B cell (primary cell): Measurements from ENCODE around the gene ACAP2. TPM values are rescaled to one million over a fixed set of nuclear protein-coding genes. Genes with fewer than 3 reads are reported as not detected.

Source experiments
- ATAC-seq: fragments of 200-7000 bp; cut with Tn5 transposase; one replicate; pipeline ENCODE4 v1.10.0; 2021; ENCODE audit warnings: low read depth, mild to moderate bottlenecking, moderate number of reproducible peaks, moderate library complexity
- CTCF ChIA-PET: fragments of 350-600 bp; sonication (Branson Sonifier 250); formaldehyde crosslinking; loops from one replicate; lab custom pipeline; 2021; ENCODE audit warnings: antibody characterized with exemption, inconsistent platforms; lab: Charles Lee
- POLR2A ChIA-PET: fragments of 350-600 bp; sonication (Branson Sonifier 250); formaldehyde crosslinking; loops from one replicate; lab custom pipeline; 2021; ENCODE audit warnings: antibody characterized with exemption; lab: Charles Lee
- DNase-seq: peaks from one replicate; pipeline ENCODE4 v3.0.0; 2013
- H2AFZ ChIP-seq: 2 replicates; pipeline ENCODE4 v1.6.1; 2012; ENCODE audit warnings: mild to moderate bottlenecking, low read depth, low read length; ENCODE audit not compliant: insufficient read depth, poor library complexity, severe bottlenecking
- H3K27ac ChIP-seq, 2 donors: 1 replicate in 1 of 2; 2 replicates in 1 of 2; pipeline ENCODE4 v1.5.1; 2012 to 2013; ENCODE audit warnings: low read length in 2 of 2, mild to moderate bottlenecking in 2 of 2, moderate library complexity in 1 of 2
- H3K27me3 ChIP-seq, 4 experiments: fragments of 200-600 bp in 1 of 4; sonication (generic) in 1 of 4; replicated peaks in 1 of 4; 1 replicate in 2 of 4; 2 replicates in 2 of 4; pipeline versions ENCODE4 v1.6.1 to v1.7.0; 2013 to 2016; ENCODE audit warnings: low read length in 3 of 4, mild to moderate bottlenecking in 2 of 4, mixed read lengths in 1 of 4, moderate library complexity in 1 of 4; ENCODE audit not compliant: insufficient read depth in 4 of 4, control insufficient read depth in 3 of 4; ENCODE audit errors: control extremely low read depth in 1 of 4
- H3K36me3 ChIP-seq, 2 experiments: replicated peaks in 1 of 2; 1 replicate in 1 of 2; 2 replicates in 1 of 2; pipeline versions ENCODE4 v1.6.1 to v1.7.1; 2013; ENCODE audit warnings: low read length in 1 of 2; ENCODE audit not compliant: insufficient read depth in 2 of 2, control insufficient read depth in 1 of 2; ENCODE audit errors: control extremely low read depth in 1 of 2, extremely low read depth in 1 of 2
- H3K4me1 ChIP-seq, 2 donors: fragments of 200-600 bp in 1 of 2; sonication (generic) in 1 of 2; 1 replicate in 1 of 2; 2 replicates in 1 of 2; pipeline versions ENCODE4 v1.5.1 to v1.6.1; 2013 to 2017; ENCODE audit warnings: low read length in 2 of 2; ENCODE audit not compliant: control insufficient read depth in 2 of 2, insufficient read depth in 2 of 2
- H3K4me2 ChIP-seq: replicated peaks from 2 replicates; pipeline ENCODE3; 2012; ENCODE audit warnings: mild to moderate bottlenecking, low read depth, low read length; ENCODE audit not compliant: poor library complexity, severe bottlenecking
- H3K4me3 ChIP-seq, 5 experiments: fragments of 200-600 bp in 1 of 5; sonication (generic) in 1 of 5; 1 replicate in 3 of 5; 2 replicates in 2 of 5; pipeline versions ENCODE4 v1.5.1 to v1.7.0; 2011 to 2016; ENCODE audit warnings: low read length in 4 of 5, mild to moderate bottlenecking in 4 of 5, low read depth in 2 of 5, control low read depth in 1 of 5, moderate library complexity in 1 of 5; ENCODE audit not compliant: insufficient read depth in 1 of 5; ENCODE audit errors: control extremely low read depth in 1 of 5, extremely low read depth in 1 of 5
- H3K79me2 ChIP-seq: fragments of 200-600 bp; sonication (generic); one replicate; pipeline ENCODE4 v1.6.0; 2016; ENCODE audit warnings: low read length; ENCODE audit not compliant: control insufficient read depth, insufficient read depth
- H3K9ac ChIP-seq: fragments of 200-600 bp; sonication (generic); 2 replicates; pipeline ENCODE4 v1.6.1; 2017; ENCODE audit warnings: mild to moderate bottlenecking, low read length, moderate library complexity
- H3K9me3 ChIP-seq, 3 donors: one replicate each; pipeline versions ENCODE4 v1.6.1 to v1.7.1; 2013; ENCODE audit warnings: low read length in 2 of 3; ENCODE audit not compliant: control insufficient read depth in 2 of 3, insufficient read depth in 1 of 3; ENCODE audit errors: control extremely low read depth in 1 of 3
- H4K20me1 ChIP-seq: 2 replicates; pipeline ENCODE4 v1.6.0; 2012; ENCODE audit warnings: mild to moderate bottlenecking, low read length; ENCODE audit not compliant: insufficient read depth, control insufficient read depth, poor library complexity, severe bottlenecking
- H3K27ac Mint-ChIP-seq: one replicate; pipeline ENCODE4 v1.8.0; 2021; ENCODE audit warnings: mixed read lengths
- H3K27me3 Mint-ChIP-seq: one replicate; pipeline ENCODE4 v1.8.0; 2021; ENCODE audit warnings: mixed read lengths
- H3K4me1 Mint-ChIP-seq: one replicate; pipeline ENCODE4 v1.8.0; 2021; ENCODE audit warnings: mixed read lengths
- H3K4me3 Mint-ChIP-seq: one replicate; pipeline ENCODE4 v1.8.0; 2021; ENCODE audit warnings: mixed read lengths
- H3K9me3 Mint-ChIP-seq: one replicate; pipeline ENCODE4 v1.8.0; 2022; ENCODE audit warnings: mixed read lengths; ENCODE audit not compliant: insufficient read depth
- EZH2 ChIP-seq: IDR thresholded peaks from 2 replicates; pipeline ENCODE4 v1.6.1; 2012; ENCODE audit warnings: borderline replicate concordance, low read depth, mild to moderate bottlenecking, moderate library complexity, low read length; ENCODE audit not compliant: insufficient read depth, poor library complexity, severe bottlenecking
- WGBS: methylation state at CpG from one replicate; pipeline ENCODE4 v1.1.5; 2013; ENCODE audit warnings: missing lambda C conversion rate; ENCODE audit not compliant: insufficient coverage; 5-methylcytosine and 5-hydroxymethylcytosine counted together
- intact Hi-C: fragments of 100-400 bp; cut with micrococcal nuclease; formaldehyde crosslinking; loops from one replicate; pipeline ENCODE4 v1.10.0; 2022
- polyA plus RNA-seq: library from polyadenylated mRNA; depleted of rRNA; stranded (reverse); fragments of >200 nt; gene quantifications from 2 replicates; pipeline ENCODE4 v1.2.3, GENCODE V29; 2012
- total RNA-seq, 2 donors: library from RNA; stranded (reverse); fragments of 120-200 nt in 1 of 2; gene quantifications; 1 replicate in 1 of 2; 2 replicates in 1 of 2; pipeline versions ENCODE4 v1.2.3 to v1.2.4, GENCODE V29; 2013 to 2022
- TF ChIP-seq, protein P1 (sequence below): fragments of 200-600 bp; IDR thresholded peaks from one replicate; pipeline ENCODE4 v1.8.0; 2022; ENCODE audit warnings: antibody characterized with exemption, mild to moderate bottlenecking

ACAP2 gene
- total and polyA plus RNA-seq, 2 donors (not counting 1 experiment from before 2014, with no cell fraction given): 18.6 to 113 TPM

DNA sequence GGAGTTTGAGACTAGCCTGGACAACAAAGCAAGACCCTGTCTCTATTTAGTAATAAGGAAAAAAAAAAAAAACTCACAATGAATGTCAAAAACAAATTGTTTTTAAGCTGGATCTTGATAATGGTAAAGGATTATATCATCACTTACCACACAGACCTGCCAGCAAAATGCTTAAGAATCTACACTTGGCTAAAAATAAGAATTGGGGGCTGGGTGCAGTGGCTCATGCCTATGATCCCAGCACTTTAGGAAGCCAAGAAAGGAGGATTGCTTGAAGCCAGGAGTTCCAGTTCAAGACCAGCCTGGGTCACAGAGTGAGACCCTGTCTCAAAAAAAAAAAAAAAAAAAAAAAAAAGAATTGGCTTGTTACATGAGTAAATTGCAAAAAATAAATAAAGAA is 31.0 kb downstream of the ACAP2 start:
- H3K4me1 Mint-ChIP-seq: peaks cover 62% of the 10 kb centered on the region
- H3K9ac ChIP-seq: no peak overlapping the region
- peaks cover 54% of the 10 kb centered on the region for H4K20me1 ChIP-seq
- intact Hi-C loops: loop anchor here (2.0 kb wide), 1 partner anchor 17 kb away; no protein-coding TSS in a partner anchor
- no peak overlapping the region for H3K27ac Mint-ChIP-seq
- H3K79me2 ChIP-seq: peaks cover 94% of the 10 kb centered on the region
- ATAC-seq (no peak), DNase-seq (no peak)
- CTCF ChIA-PET: no interaction called here
- H3K27me3 ChIP-seq: no peaks in the 10 kb centered on the region
- no peak for TF ChIP-seq EZH2
- TF ChIP-seq, protein P1, sequence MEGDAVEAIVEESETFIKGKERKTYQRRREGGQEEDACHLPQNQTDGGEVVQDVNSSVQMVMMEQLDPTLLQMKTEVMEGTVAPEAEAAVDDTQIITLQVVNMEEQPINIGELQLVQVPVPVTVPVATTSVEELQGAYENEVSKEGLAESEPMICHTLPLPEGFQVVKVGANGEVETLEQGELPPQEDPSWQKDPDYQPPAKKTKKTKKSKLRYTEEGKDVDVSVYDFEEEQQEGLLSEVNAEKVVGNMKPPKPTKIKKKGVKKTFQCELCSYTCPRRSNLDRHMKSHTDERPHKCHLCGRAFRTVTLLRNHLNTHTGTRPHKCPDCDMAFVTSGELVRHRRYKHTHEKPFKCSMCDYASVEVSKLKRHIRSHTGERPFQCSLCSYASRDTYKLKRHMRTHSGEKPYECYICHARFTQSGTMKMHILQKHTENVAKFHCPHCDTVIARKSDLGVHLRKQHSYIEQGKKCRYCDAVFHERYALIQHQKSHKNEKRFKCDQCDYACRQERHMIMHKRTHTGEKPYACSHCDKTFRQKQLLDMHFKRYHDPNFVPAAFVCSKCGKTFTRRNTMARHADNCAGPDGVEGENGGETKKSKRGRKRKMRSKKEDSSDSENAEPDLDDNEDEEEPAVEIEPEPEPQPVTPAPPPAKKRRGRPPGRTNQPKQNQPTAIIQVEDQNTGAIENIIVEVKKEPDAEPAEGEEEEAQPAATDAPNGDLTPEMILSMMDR: no peak
- H3K9me3 ChIP-seq: peaks cover 2 to 8% (median 7%) of the 10 kb centered on the region in 3 donors
- POLR2A ChIA-PET: interaction anchor here (0.7 kb wide), 1 partner anchor 130 kb away, joined by 3 read pairs; no protein-coding TSS in a partner anchor
- H3K36me3 ChIP-seq: peaks cover 0 to 1% of the 10 kb centered on the region in 2 experiments
- H3K27me3 Mint-ChIP-seq: no peaks in the 10 kb centered on the region
- H3K9me3 Mint-ChIP-seq: peaks cover 3% of the 10 kb centered on the region
- H2AFZ ChIP-seq: no peak overlapping the region
- no peak overlapping the region for H3K4me3 Mint-ChIP-seq
- H3K27ac ChIP-seq: peak overlapping the region in 1 of 2 donors; percentile 38
- H3K4me2 ChIP-seq: no peak overlapping the region
- peaks cover 0 to 25% of the 10 kb centered on the region in 2 donors for H3K4me1 ChIP-seq
- no peak overlapping the region for H3K4me3 ChIP-seq

DNA sequence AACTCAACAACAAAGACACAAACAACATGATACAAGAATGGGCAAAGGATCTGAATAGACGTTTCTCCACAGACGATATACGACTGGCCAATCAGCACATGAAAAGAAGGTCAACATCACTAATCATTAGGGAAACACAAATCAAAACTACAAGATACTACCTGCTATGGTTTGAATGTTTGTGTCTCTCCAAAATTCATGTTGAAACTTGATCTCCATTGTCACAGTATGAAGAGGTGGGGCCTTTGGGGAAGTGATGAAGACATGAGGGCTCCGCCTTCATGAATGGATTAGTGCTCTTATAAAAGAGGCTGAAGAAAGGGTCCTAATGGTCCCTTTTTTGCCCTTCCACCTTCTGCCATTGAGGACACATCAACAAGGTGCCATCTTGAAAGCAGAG is 32.3 kb downstream of the ACAP2 start:
- Histone ChIP-seq H3K4me2 (no peak overlapping the region), H3K27me3 (no peaks in the 10 kb centered on the region), H3K79me2 (peaks cover 95% of the 10 kb centered on the region), H3K9ac (no peak overlapping the region), H3K4me1 (peaks cover 8 to 38% of the 10 kb centered on the region in 2 donors), H2AFZ (no peak overlapping the region), H3K4me3 (no peak overlapping the region), H3K36me3 (peaks cover 1 to 2% of the 10 kb centered on the region in 2 experiments), H3K27ac (no peak overlapping the region), H4K20me1 (peaks cover 49% of the 10 kb centered on the region), H3K9me3 (peaks cover 2 to 8% (median 7%) of the 10 kb centered on the region in 3 donors)
- intact Hi-C loops: loop anchor here (2.0 kb wide), 1 partner anchor 16 kb away; no protein-coding TSS in a partner anchor
- TF ChIP-seq, protein P1: no peak
- no peak for TF ChIP-seq EZH2
- Mint-ChIP-seq H3K27ac (no peak overlapping the region), H3K27me3 (no peaks in the 10 kb centered on the region), H3K4me1 (peaks cover 69% of the 10 kb centered on the region), H3K9me3 (peaks cover 3% of the 10 kb centered on the region), H3K4me3 (no peak overlapping the region)
- DNase-seq: no peak
- no peak for ATAC-seq
- 88% methylated on average over 1 of the region's 4 CpGs for WGBS
- ChIA-PET POLR2A (no interaction called here), CTCF (no interaction called here)
